Endothelial cell of umbilical vein (primary cell): ENCODE results near the gene GRAMD1B. TPM values are rescaled to one million over a fixed set of nuclear protein-coding genes. Genes with fewer than 3 reads are reported as not detected.

Source experiments
- BruUV-seq: library from RNA; stranded (reverse); fragments of 400-500 nt; replicated peaks from 2 replicates; lab custom pipeline; 2021; lab: Mats Ljungman, UMichigan
- CTCF ChIA-PET: fragments of 300-600, 350-600 bp; sonication (Branson Sonifier 250); formaldehyde crosslinking; loops from one replicate; lab custom pipeline; 2021; ENCODE audit warnings: antibody characterized with exemption, inconsistent platforms; lab: Charles Lee
- POLR2A ChIA-PET: fragments of 300-600, 350-600 bp; sonication (Branson Sonifier 250); formaldehyde crosslinking; loops from one replicate; lab custom pipeline; 2021; ENCODE audit warnings: antibody characterized with exemption, inconsistent platforms; lab: Charles Lee
- DNase-seq: peaks from one replicate; pipeline ENCODE4 v3.0.0-alpha.2; 2011; ENCODE audit warnings: low read depth, low spot score
- FAIRE-seq: peaks from 2 replicates; lab custom pipeline; 2011; peaks lifted over from hg19 to GRCh38; lab: Jason Lieb, UNC
- H2AFZ ChIP-seq: 2 replicates; pipeline ENCODE4 v1.6.0; 2012; ENCODE audit warnings: low read depth, low read length, control low read depth, inconsistent platforms
- H3K27ac ChIP-seq: 2 replicates; pipeline ENCODE4 v1.5.1; 2011; ENCODE audit warnings: low read depth, mild to moderate bottlenecking, control low read depth, low read length, moderate library complexity; ENCODE audit not compliant: insufficient read depth
- H3K27me3 ChIP-seq, 2 experiments: 2 replicates each; pipeline versions ENCODE4 v1.6.0 to v1.6.1; 2011; ENCODE audit warnings: low read length in 2 of 2, mixed read lengths in 1 of 2; ENCODE audit not compliant: control insufficient read depth in 2 of 2, insufficient read depth in 2 of 2
- H3K36me3 ChIP-seq, 2 experiments: 2 replicates in 1 of 2; 3 replicates in 1 of 2; pipeline ENCODE4 v1.5.1; 2011; ENCODE audit warnings: low read length in 2 of 2, mild to moderate bottlenecking in 1 of 2, moderate library complexity in 1 of 2; ENCODE audit not compliant: control insufficient read depth in 2 of 2, insufficient read depth in 2 of 2; ENCODE audit errors: extremely low read depth in 1 of 2
- H3K4me1 ChIP-seq: 3 replicates; pipeline ENCODE4 v1.5.1; 2011; ENCODE audit warnings: mild to moderate bottlenecking, low read length; ENCODE audit not compliant: control insufficient read depth, insufficient read depth; ENCODE audit errors: extremely low read depth
- H3K4me2 ChIP-seq: 2 replicates; pipeline ENCODE4 v1.6.1; 2011; ENCODE audit warnings: low read length, control low read depth, mixed read lengths; ENCODE audit not compliant: insufficient read depth
- H3K4me3 ChIP-seq, 3 experiments: fragments of 200-600 bp in 1 of 3; sonication (generic), shearing (Covaris generic) in 1 of 3; replicated peaks in 1 of 3; 2 replicates each; pipeline ENCODE4 v1.5.1; 2011 to 2016; ENCODE audit warnings: control low read depth in 3 of 3, low read length in 3 of 3, mild to moderate bottlenecking in 2 of 3, inconsistent platforms in 1 of 3, low read depth in 1 of 3, moderate library complexity in 1 of 3; ENCODE audit not compliant: insufficient read depth in 1 of 3
- H3K79me2 ChIP-seq: 2 replicates; pipeline ENCODE4 v1.6.0; 2012; ENCODE audit warnings: low read length, inconsistent platforms; ENCODE audit not compliant: control insufficient read depth, insufficient read depth
- H3K9ac ChIP-seq: replicated peaks from 2 replicates; pipeline ENCODE3; 2011; ENCODE audit warnings: low read length, control low read depth; ENCODE audit not compliant: insufficient read depth; ENCODE audit errors: extremely low read depth
- H3K9me1 ChIP-seq: replicated peaks from 3 replicates; pipeline ENCODE4 v1.6.0; 2011; ENCODE audit warnings: mild to moderate bottlenecking, low read length; ENCODE audit not compliant: control insufficient read depth, insufficient read depth; ENCODE audit errors: extremely low read depth
- H3K9me3 ChIP-seq: replicated peaks from 2 replicates; pipeline ENCODE4 v1.5.1; 2012; ENCODE audit warnings: low read length, inconsistent platforms; ENCODE audit not compliant: control insufficient read depth, insufficient read depth
- H4K20me1 ChIP-seq: replicated peaks from 2 replicates; pipeline ENCODE3; 2011; ENCODE audit warnings: mild to moderate bottlenecking, low read length; ENCODE audit not compliant: control insufficient read depth, insufficient read depth; ENCODE audit errors: extremely low read depth
- CTCF ChIP-seq, 2 donors: IDR thresholded peaks; 1 replicate in 1 of 2; 2 replicates in 1 of 2; pipeline ENCODE4 v1.5.1; 2011; ENCODE audit warnings: low read length in 2 of 2, mild to moderate bottlenecking in 2 of 2, moderate library complexity in 2 of 2, control low read depth in 1 of 2, inconsistent platforms in 1 of 2, low read depth in 1 of 2; ENCODE audit not compliant: insufficient read depth in 1 of 2; ENCODE audit errors: extremely low read depth in 1 of 2
- EZH2 ChIP-seq: IDR thresholded peaks from 2 replicates; pipeline ENCODE4 v1.6.1; 2012; ENCODE audit warnings: borderline replicate concordance, low read depth, mild to moderate bottlenecking, moderate library complexity, low read length, inconsistent platforms; ENCODE audit not compliant: severe bottlenecking
- FOS ChIP-seq: IDR thresholded peaks from 2 replicates; pipeline ENCODE4 v1.6.1; 2011; ENCODE audit warnings: mild to moderate bottlenecking, low read length, moderate library complexity, borderline replicate concordance; ENCODE audit not compliant: insufficient read depth
- POLR2A ChIP-seq: IDR thresholded peaks from 2 replicates; pipeline ENCODE4 v1.6.1; 2012; ENCODE audit warnings: low read depth, mild to moderate bottlenecking, control low read depth, low read length
- POLR2AphosphoS5 ChIP-seq: IDR thresholded peaks from 2 replicates; pipeline ENCODE4 v1.6.1; 2012; ENCODE audit warnings: low read depth, mild to moderate bottlenecking, control low read depth, low read length, moderate library complexity; ENCODE audit not compliant: insufficient read depth
- dilution Hi-C: fragments of 300-500 bp; cut with MboI; formaldehyde crosslinking; loops from one replicate; pipeline ENCODE4 v1.15.0; 2019; ENCODE audit warnings: low sequenced_read_pairs; ENCODE audit not compliant: extremely low pct_ligation_motif_present
- intact Hi-C: fragments of 100-400 bp; cut with micrococcal nuclease; formaldehyde crosslinking; loops from one replicate; pipeline ENCODE4 v1.10.0; 2022
- polyA plus RNA-seq, 4 experiments: library from polyadenylated mRNA; depleted of rRNA in 3 of 4; stranded (reverse) in 3 of 4; unstranded in 1 of 4; fragments of >200 nt; gene quantifications; 2 replicates each; pipeline versions ENCODE4 v1.2.1 to v1.2.3, GENCODE V29; 2011 to 2012; ENCODE audit warnings: missing spikeins in 1 of 4
- total RNA-seq: library from RNA; stranded (reverse); gene quantifications from 2 replicates; pipeline ENCODE4 v1.2.3, GENCODE V29; 2021

Gene GRAMD1B
- total and polyA plus RNA-seq, 2 donors (not counting 3 experiments of a cell fraction or from before 2014, with no cell fraction given) = 5.1 to 11.1 TPM

DNA sequence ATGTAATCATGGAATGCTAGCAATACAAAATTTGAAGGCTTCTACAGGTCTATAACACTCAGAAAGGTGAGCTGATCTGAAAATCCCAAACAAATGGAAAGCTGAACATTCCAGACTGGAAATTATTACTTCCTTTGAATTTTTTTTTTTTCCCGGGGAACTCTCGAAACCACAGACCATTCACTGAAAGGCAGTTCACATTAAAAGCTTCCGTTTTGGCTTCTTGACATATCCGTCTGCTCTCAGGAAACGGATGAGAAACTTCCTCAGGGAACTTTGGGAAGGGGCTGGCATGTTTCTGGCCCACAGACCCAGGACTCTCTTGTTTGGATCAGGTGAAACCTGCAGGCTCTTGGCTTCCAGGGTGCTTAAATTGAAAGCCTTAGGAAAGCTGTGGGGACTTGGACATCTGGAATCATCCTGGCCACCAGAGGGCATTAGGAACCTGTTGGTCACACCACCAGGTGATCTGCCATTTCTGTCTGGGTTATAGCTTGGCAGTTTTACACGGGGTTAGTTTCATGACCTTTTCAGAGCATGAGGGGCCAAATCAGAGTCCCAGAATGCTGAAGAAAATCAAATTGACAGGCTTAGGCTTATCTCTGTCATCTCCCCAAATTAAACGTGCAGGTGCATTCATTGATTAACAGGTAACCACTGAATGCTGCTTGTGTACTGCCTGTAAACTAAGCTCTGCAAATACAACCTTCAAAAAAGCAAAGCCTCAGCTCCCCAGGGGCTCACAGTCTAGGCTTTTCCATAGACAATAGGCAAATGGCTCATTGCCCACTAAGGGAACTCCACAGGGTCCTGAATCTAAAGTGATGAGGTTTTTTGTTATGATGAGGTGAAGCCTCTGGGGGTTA lies 22.7 kb upstream of the GRAMD1B start:
- ChIA-PET CTCF (interaction anchor here (0.7 to 7.5 kb wide), 45 partner anchors 8 to 385 kb away, joined by 3 to 368 read pairs (median 4); partner anchors contain the start of gene GRAMD1B), POLR2A (no interaction called here)
- H2AFZ ChIP-seq = no peak overlapping the region
- H3K36me3 ChIP-seq = no peaks in the 10 kb centered on the region
- H3K9me1 ChIP-seq = no peaks in the 10 kb centered on the region
- DNase-seq (peak; percentile 75), FAIRE-seq (peak; percentile 90)
- TF ChIP-seq FOS (no peak), EZH2 (no peak), CTCF (IDR thresholded peaks at IDR 0.05; ENCODE audit: extremely low read depth in 1 of 2, insufficient read depth in 1 of 2, low read depth in 1 of 2, low read length in 2 of 2) (peak; percentile 61 to 67), POLR2AphosphoS5 (peak; percentile 59), POLR2A (no peak)
- H3K79me2 ChIP-seq = no peaks in the 10 kb centered on the region
- no peak overlapping the region for H3K9ac ChIP-seq
- peaks cover 3 to 9% of the 10 kb centered on the region in 2 experiments for H3K27me3 ChIP-seq
- BruUV-seq = no TSS peak
- H3K4me2 ChIP-seq = peak overlapping the region; percentile 85
- H3K4me3 ChIP-seq = peak overlapping the region in 1 of 3 experiments; percentile 22
- dilution Hi-C loops = no loop called here
- intact Hi-C loops = loop anchor here (1.0 to 2.0 kb wide), 4 partner anchors 67 to 106 kb away; no protein-coding TSS in a partner anchor
- no peaks in the 10 kb centered on the region for H4K20me1 ChIP-seq
- H3K27ac ChIP-seq = no peak overlapping the region
- peaks cover 22% of the 10 kb centered on the region for H3K4me1 ChIP-seq
- no peaks in the 10 kb centered on the region for H3K9me3 ChIP-seq
